K562 (cell line): ENCODE results near the gene SLC4A2. TPM values are rescaled to one million over a fixed set of nuclear protein-coding genes. Genes with fewer than 3 reads are reported as not detected.

Experiments
- BMI1 ChIP-seq: fragments of 150-350 bp; IDR thresholded peaks from 2 replicates; pipeline ENCODE4 v1.6.1; 2014; ENCODE audit warnings: low read length
- CBX3 ChIP-seq, 2 experiments: IDR thresholded peaks; 1 replicate in 1 of 2; 2 replicates in 1 of 2; pipeline ENCODE4 v1.6.1; 2012; ENCODE audit warnings: inconsistent platforms in 2 of 2, low read length in 2 of 2, borderline replicate concordance in 1 of 2, control low read depth in 1 of 2
- CHD2 ChIP-seq: IDR thresholded peaks from 2 replicates; pipeline ENCODE4 v1.6.1; 2011; ENCODE audit warnings: low read depth, low read length
- FOXJ3 ChIP-seq: sonication (generic); formaldehyde crosslinking; IDR thresholded peaks from 2 replicates; pipeline ENCODE4 v1.4.0; 2020; ENCODE audit warnings: mild to moderate bottlenecking, missing genetic modification reagents
- HDAC6 ChIP-seq: IDR thresholded peaks from 2 replicates; pipeline ENCODE4 v1.6.1; 2012; ENCODE audit warnings: low read depth, mild to moderate bottlenecking, control low read depth, inconsistent platforms, low read length, moderate library complexity
- HMG20B ChIP-seq: fragments of 250-450 bp; sonication (Bioruptor Pico); IDR thresholded peaks from 2 replicates; pipeline ENCODE4 v1.5.0; 2021; ENCODE audit warnings: mild to moderate bottlenecking
- LCOR ChIP-seq: sonication (generic); formaldehyde crosslinking; IDR thresholded peaks from 2 replicates; pipeline ENCODE4 v1.8.0; 2022; ENCODE audit warnings: mild to moderate bottlenecking, missing genetic modification reagents
- MYC ChIP-seq, 2 experiments: fragments of 250-450 bp in 1 of 2; sonication (Bioruptor Pico) in 1 of 2; IDR thresholded peaks; 2 replicates each; pipeline versions ENCODE4 v1.5.1 to v1.6.1; 2012 to 2021; ENCODE audit warnings: low read depth in 2 of 2, borderline replicate concordance in 1 of 2, improper control_type of control experiment in 1 of 2, low read length in 1 of 2, mild to moderate bottlenecking in 1 of 2, moderate library complexity in 1 of 2
- NRF1 ChIP-seq, 2 experiments: fragments of 450-650 bp; IDR thresholded peaks in 1 of 2; conservative IDR thresholded peaks in 1 of 2; 2 replicates each; pipeline ENCODE4 v1.6.1; 2014; ENCODE audit warnings: mild to moderate bottlenecking in 2 of 2
- RBFOX2 ChIP-seq: fragments of 200-400 bp; formaldehyde crosslinking; IDR thresholded peaks from 2 replicates; pipeline ENCODE4 v1.6.1; 2017; ENCODE audit warnings: low read depth, mild to moderate bottlenecking, low read length, moderate library complexity
- RNF2 ChIP-seq: sonication (generic); IDR thresholded peaks from 2 replicates; pipeline ENCODE4 v1.6.1; 2016
- ZNF384 ChIP-seq: IDR thresholded peaks from 2 replicates; pipeline ENCODE4 v1.6.1; 2012; ENCODE audit warnings: low read depth, low read length, improper control_type of control experiment
- ZNF764 ChIP-seq: fragments of 250-450 bp; sonication (Bioruptor Pico); IDR thresholded peaks from 2 replicates; pipeline ENCODE4 v1.4.0; 2020; ENCODE audit warnings: low read depth, mild to moderate bottlenecking, moderate library complexity
- polyA plus RNA-seq, 8 experiments: library from polyadenylated mRNA; depleted of rRNA in 4 of 8; stranded (reverse) in 5 of 8; unstranded in 3 of 8; fragments of >200 nt; fragmentation: Nextera tagmentation in 2 of 8; fragmentation: Illumina TruSeq in 1 of 8; extraction: Ambion mirVana in 2 of 8; extraction: Trizol in 1 of 8; gene quantifications; 2 replicates each; pipeline versions ENCODE4 v1.2.1 to v1.2.3, GENCODE V29; 2011 to 2014; ENCODE audit warnings: inconsistent platforms in 1 of 8, missing spikeins in 1 of 8
- total RNA-seq, 7 experiments: library from RNA; depleted of rRNA in 6 of 7; stranded (reverse); fragments of >200 nt in 6 of 7; fragmentation: Illumina TruSeq in 2 of 7; extraction: Trizol in 2 of 7; gene quantifications; 2 replicates each; pipeline versions ENCODE4 v1.2.1 to v1.2.3, GENCODE V29; 2011 to 2021; ENCODE audit warnings: low replicate concordance in 1 of 7
- TF ChIP-seq, protein P1 (sequence below): fragments of 450-650 bp; formaldehyde crosslinking; conservative IDR thresholded peaks from 2 replicates; pipeline ENCODE4 v1.4.0; 2022; ENCODE audit warnings: mild to moderate bottlenecking, missing genetic modification characterization
- TF ChIP-seq, protein P2 (sequence below): fragments of 250-450 bp; sonication (Bioruptor Pico); IDR thresholded peaks from 2 replicates; pipeline ENCODE4 v1.4.0; 2020; ENCODE audit warnings: borderline replicate concordance
- TF ChIP-seq, protein P3 (sequence below): fragments of 250-450 bp; sonication (Bioruptor Pico); IDR thresholded peaks from 2 replicates; pipeline ENCODE4 v1.8.0; 2021; ENCODE audit warnings: moderate library complexity, mild to moderate bottlenecking, inconsistent platforms
- TF ChIP-seq, protein P4 (sequence below): sonication (generic); formaldehyde crosslinking; IDR thresholded peaks from 2 replicates; pipeline ENCODE4 v1.8.0; 2023; ENCODE audit warnings: mild to moderate bottlenecking, missing genetic modification reagents
- TF ChIP-seq, protein P5 (sequence below): fragments of 250-450 bp; sonication (Bioruptor Pico); IDR thresholded peaks from 2 replicates; pipeline ENCODE4 v1.8.0; 2021; ENCODE audit warnings: moderate library complexity, mild to moderate bottlenecking, inconsistent platforms
- TF ChIP-seq, protein P6 (sequence below): fragments of 250-450 bp; sonication (Bioruptor Pico); IDR thresholded peaks from 2 replicates; pipeline ENCODE4 v1.5.0; 2021; ENCODE audit warnings: mild to moderate bottlenecking, borderline replicate concordance

SLC4A2 gene
- total and polyA plus RNA-seq, 9 of the 15 experiments (the other 6 are each of a cell fraction or from before 2014, with no cell fraction given): 11.4 to 375 (median 130) TPM

DNA sequence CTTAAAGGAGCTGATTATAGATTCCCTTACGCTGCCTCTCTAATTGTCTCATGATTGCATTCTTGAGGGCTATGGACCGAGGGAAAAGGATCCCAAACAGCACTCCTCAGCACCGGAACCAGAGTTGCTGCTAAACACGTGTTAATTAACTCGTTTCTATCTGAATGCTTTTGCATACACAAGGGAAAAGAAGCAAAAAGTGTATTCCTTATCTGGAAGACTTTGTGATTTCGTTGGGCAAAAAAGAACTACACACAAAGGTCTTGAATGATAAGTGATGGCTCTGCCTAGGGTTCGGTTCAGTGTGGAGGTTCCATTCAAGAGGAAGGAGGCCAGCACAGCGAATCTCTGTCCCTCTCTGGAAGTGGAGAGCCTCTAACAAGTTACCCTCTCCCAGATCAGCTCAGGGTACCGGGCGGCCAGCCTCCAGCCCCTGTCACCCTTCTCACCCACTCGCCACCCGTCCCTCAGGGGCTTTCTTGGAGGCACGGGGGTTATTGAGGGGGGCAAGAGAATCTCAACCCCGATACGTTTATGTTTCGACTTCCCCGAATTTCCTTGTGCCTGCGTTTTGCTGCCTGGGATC lies 515 bp upstream of the SLC4A2 start (continued):
- TF ChIP-seq ZNF384: no peak
- TF ChIP-seq CBX3 (IDR thresholded peaks at IDR 0.05; ENCODE audit: borderline replicate concordance in 1 of 2, low read length in 2 of 2): peak in 1 of 2 experiments; percentile 24; a peak in 1 of 3 replicates
- no peak for TF ChIP-seq BMI1
- TF ChIP-seq, protein P1, sequence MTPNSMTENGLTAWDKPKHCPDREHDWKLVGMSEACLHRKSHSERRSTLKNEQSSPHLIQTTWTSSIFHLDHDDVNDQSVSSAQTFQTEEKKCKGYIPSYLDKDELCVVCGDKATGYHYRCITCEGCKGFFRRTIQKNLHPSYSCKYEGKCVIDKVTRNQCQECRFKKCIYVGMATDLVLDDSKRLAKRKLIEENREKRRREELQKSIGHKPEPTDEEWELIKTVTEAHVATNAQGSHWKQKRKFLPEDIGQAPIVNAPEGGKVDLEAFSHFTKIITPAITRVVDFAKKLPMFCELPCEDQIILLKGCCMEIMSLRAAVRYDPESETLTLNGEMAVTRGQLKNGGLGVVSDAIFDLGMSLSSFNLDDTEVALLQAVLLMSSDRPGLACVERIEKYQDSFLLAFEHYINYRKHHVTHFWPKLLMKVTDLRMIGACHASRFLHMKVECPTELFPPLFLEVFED (CRISPR knock-in tag): no peak
- no peak for TF ChIP-seq FOXJ3 (CRISPR knock-in tag)
- TF ChIP-seq RBFOX2: no peak
- TF ChIP-seq HDAC6: no peak
- peak; percentile 42; the same call in 1 of the 2 replicates for TF ChIP-seq MYC (IDR thresholded peaks at IDR 0.05; ENCODE audit: low read depth, low read length)
- peak; percentile 49; the same call in 1 of the 2 replicates for TF ChIP-seq MYC (CRISPR knock-in tag; IDR thresholded peaks at IDR 0.05; ENCODE audit: borderline replicate concordance, low read depth)
- TF ChIP-seq, protein P2, sequence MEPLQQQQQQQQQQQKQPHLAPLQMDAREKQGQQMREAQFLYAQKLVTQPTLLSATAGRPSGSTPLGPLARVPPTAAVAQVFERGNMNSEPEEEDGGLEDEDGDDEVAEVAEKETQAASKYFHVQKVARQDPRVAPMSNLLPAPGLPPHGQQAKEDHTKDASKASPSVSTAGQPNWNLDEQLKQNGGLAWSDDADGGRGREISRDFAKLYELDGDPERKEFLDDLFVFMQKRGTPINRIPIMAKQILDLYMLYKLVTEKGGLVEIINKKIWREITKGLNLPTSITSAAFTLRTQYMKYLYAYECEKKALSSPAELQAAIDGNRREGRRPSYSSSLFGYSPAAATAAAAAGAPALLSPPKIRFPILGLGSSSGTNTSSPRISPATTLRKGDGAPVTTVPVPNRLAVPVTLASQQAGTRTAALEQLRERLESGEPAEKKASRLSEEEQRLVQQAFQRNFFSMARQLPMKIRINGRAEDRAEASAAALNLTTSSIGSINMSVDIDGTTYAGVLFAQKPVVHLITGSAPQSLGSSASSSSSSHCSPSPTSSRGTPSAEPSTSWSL (CRISPR knock-in tag): no peak
- no peak for TF ChIP-seq RNF2
- TF ChIP-seq, protein P3, sequence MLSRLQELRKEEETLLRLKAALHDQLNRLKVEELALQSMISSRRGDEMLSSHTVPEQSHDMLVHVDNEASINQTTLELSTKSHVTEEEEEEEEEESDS (CRISPR knock-in tag): no peak
- TF ChIP-seq HMG20B (CRISPR knock-in tag): peak; percentile 60; the same call in 1 of the 2 replicates
- TF ChIP-seq, protein P4, sequence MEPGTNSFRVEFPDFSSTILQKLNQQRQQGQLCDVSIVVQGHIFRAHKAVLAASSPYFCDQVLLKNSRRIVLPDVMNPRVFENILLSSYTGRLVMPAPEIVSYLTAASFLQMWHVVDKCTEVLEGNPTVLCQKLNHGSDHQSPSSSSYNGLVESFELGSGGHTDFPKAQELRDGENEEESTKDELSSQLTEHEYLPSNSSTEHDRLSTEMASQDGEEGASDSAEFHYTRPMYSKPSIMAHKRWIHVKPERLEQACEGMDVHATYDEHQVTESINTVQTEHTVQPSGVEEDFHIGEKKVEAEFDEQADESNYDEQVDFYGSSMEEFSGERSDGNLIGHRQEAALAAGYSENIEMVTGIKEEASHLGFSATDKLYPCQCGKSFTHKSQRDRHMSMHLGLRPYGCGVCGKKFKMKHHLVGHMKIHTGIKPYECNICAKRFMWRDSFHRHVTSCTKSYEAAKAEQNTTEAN (CRISPR knock-in tag): no peak
- TF ChIP-seq LCOR (CRISPR knock-in tag): no peak; the same call in 1 of the 2 replicates
- TF ChIP-seq CHD2: no peak
- TF ChIP-seq, protein P5, sequence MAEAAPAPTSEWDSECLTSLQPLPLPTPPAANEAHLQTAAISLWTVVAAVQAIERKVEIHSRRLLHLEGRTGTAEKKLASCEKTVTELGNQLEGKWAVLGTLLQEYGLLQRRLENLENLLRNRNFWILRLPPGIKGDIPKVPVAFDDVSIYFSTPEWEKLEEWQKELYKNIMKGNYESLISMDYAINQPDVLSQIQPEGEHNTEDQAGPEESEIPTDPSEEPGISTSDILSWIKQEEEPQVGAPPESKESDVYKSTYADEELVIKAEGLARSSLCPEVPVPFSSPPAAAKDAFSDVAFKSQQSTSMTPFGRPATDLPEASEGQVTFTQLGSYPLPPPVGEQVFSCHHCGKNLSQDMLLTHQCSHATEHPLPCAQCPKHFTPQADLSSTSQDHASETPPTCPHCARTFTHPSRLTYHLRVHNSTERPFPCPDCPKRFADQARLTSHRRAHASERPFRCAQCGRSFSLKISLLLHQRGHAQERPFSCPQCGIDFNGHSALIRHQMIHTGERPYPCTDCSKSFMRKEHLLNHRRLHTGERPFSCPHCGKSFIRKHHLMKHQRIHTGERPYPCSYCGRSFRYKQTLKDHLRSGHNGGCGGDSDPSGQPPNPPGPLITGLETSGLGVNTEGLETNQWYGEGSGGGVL: no peak
- no peak for TF ChIP-seq NRF1 (conservative IDR thresholded peaks at IDR 0.05 in 1 of 2, IDR thresholded peaks at IDR 0.05 in 1 of 2)
- TF ChIP-seq, protein P6, sequence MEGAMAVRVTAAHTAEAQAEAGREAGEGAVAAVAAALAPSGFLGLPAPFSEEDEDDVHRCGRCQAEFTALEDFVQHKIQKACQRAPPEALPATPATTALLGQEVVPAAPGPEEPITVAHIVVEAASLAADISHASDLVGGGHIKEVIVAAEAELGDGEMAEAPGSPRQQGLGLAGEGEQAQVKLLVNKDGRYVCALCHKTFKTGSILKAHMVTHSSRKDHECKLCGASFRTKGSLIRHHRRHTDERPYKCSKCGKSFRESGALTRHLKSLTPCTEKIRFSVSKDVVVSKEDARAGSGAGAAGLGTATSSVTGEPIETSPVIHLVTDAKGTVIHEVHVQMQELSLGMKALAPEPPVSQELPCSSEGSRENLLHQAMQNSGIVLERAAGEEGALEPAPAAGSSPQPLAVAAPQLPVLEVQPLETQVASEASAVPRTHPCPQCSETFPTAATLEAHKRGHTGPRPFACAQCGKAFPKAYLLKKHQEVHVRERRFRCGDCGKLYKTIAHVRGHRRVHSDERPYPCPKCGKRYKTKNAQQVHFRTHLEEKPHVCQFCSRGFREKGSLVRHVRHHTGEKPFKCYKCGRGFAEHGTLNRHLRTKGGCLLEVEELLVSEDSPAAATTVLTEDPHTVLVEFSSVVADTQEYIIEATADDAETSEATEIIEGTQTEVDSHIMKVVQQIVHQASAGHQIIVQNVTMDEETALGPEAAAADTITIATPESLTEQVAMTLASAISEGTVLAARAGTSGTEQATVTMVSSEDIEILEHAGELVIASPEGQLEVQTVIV (CRISPR knock-in tag): no peak
- TF ChIP-seq ZNF764: no peak
